Stimulated activated CD4-positive, alpha-beta T cell treated with anti-CD3 and anti-CD28 coated beads, Interleukin-12 subunit alpha, Interleukin-12 subunit beta, amount 100 ng/mL, for 24 hours (primary cell): ENCODE data around the gene DAB1.

Experiments used
- DNase-seq, 2 experiments: peaks; one replicate each; pipeline ENCODE4 v3.0.0-alpha.2; 2020; ENCODE audit warnings: low read depth in 2 of 2

DAB1 gene

DNA sequence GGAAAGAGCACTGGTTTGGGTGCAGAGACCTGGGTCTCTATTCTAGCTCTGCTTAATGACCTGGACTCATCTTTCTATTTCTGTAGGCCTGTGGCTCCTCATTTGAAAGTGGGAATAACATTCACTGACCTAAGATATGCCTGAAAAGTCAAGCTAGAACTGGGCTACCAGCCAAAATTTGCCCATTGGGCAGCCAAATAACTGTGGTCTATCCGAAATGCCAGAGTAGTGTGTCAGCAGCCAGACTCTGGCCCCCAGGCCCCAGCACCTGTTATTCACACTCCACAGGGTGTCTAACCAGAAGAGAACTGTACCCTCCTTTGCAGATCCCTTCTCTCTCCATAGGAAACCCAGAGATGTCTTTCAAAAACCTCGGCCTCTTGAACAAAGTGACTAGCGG, 12.6 kb downstream of the DAB1 start:
- no peak for DNase-seq

DNA sequence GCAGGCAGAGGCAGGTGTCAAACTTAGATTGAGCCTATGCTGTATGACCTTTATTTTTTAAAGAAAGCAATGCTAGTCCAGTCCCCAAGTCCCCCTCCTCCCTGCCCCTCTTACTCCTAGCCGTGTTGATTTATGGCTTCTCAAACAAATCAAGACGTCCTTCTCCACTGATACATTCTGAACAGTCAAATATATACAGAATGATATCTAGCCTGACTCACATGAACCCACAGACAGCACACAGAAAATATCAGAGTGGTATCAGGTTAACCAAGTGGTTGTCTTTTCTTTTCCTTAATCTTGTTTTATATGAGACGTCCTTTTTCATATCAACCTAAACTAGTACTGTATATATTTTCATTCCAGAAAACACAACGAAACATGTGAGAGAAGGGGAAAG, 13.4 kb downstream of the DAB1 start:
- DNase-seq: no peak

DNA sequence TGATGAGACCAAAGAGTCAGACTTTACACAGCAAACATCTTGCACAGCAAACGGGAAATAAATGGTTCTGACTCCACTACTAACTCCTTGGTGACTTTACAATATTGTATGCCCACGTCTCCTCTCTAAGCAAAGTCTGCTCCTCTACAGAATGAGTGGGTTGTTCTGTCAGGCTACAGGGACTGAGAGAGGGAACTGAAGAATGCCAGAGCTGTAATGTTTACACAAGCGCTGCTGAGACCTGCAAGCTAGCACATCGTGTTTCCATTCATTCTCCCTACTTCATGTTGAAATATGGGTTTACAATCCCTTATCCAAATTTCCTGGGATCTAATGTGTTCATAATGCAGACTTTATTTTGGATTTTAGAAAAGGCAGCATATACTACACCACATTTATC, 15.9 kb downstream of the DAB1 start:
- no peak for DNase-seq

DNA sequence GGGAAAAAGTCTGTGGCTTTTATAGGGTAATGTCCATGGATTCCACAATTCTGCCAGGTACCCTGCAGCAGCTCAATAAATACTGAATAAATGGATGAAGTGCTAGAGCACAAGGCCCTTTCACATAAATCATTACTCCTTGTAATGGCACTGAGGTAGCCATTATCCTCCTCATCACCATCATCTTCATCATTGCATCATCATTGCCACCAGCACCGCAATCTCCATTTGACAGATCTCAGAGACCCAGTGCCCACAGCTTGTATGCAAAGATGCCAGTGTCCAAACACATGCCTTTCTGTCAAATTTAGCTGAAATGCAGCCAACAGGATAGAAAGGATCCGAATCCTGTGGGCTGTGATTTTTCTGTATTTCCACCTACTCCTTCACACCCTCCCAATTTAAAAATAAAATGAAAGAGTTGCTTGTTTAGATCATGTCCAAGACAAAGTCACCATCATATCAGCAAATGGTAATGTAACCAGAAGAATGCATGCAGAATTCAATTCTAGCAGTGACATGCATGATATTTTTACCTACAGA, 17.4 kb downstream of the DAB1 start:
- no peak for DNase-seq

DNA sequence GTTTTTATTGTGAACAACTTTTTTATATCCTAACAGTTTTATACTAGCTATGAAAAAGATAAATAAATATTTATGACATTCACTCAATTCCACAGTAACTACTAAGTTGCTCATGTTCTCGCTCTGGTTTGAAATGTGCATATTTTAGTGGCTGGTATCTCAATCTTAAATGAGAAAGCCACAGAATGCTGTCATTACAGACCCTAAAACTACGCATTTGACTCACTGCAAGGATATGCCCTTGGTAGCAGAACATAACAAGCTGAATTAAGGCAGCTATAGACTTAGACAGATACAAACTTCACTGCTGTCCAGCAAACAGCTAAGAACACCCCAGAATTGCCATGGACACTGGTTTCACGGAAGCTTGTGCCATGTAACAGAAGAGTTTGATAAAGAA, 19.0 kb downstream of the DAB1 start:
- no peak for DNase-seq

DNA sequence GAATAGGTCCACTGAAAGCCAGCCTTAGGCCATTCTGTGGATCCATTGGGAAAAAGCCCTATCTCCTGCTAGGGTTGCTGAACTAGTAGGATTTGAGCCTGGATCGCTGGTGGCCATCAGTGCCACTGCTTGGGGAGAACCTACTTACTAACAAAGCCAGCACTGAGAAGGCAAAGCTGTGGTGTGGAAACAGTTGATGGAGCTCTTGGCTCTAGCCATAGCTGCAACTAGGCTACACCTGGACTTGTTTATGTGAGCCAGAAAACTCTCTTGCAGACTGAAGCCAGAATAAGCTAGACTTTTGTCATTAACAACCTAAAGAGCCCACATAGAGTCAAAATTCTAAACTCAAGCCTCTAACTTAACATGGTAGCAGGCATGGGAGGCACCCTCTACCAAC, 20.7 kb downstream of the DAB1 start:
- no peak for DNase-seq

DNA sequence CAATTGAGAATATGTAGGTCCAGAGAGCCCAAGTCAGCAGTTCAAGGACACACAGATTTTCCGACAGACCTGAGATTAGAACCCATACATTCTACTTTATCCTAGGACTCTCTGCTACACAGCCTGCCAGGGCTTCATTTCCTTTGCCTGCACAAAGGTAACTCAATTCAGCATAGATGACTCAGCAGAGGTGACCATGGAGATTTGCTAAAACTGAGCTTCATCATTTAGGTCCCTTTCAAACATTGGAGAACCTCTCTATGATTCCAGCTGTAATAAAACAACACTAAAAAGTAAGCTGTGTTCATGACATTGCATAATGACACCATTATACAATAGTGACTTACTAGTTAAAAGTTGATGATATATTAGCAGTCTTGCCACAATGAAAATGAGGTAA, 22.2 kb downstream of the DAB1 start:
- no peak for DNase-seq

DNA sequence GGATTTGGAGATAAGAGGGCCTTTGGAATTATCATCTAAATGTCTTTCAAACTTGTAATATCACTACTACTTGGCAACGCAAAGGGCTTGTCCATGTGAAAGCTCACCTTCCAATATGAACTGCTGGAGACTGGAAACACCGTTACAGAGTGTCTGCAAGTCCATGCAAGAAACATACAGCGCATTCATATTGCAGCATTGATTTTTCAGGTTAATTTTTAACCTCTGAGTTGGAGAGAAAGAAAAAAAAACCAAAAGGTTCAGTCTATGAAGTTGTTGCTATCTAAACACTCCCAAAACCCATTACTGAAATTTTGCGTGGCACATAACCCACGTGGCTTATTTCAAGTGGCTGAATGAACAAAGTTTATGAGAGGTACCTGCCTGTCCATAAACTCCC, 23.8 kb downstream of the DAB1 start:
- DNase-seq: no peak

DNA sequence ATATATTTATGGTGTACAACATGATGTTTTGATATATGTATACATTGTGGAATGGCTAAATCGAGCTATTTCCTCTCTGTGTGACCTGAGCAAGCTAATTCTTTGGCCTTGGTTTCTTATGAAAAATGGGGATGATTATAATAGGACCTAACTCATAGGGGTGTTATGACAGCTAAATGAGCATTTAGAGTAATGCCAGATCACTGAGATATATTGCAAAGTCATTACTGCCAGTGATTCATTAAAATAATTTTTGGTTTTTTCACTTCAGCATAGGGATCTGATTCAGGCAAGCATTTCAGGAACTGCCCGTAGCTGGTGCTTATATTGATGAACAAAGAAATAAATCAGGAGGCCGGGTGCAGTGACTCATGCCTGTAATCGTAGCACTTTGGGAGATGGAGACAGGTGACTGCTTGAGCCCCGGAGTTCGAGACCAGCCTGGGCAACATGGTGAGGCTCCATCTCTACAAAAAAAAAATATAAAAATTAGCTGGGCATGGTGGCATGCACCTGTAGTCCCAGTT, 30.7 kb downstream of the DAB1 start:
- no peak for DNase-seq

DNA sequence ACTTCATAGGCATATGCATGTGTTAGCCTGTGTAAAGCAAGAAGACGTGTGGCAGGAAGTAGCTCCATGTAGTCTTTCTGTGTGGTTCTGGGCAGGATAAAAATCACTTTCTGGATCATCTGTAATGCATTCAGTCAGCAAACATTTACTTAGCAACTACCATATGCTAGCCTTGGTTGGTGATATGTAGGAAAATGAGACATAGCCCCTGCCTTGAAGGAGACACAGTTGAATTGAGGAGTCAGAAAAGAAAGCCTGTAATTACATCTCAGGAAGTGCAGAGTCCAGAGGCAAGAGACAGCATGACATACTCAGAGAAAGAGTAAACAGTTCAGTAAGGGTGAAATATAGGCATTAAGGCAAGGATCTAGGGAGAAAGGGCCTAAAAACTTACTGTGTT, 38.5 kb downstream of the DAB1 start:
- no peak for DNase-seq

DNA sequence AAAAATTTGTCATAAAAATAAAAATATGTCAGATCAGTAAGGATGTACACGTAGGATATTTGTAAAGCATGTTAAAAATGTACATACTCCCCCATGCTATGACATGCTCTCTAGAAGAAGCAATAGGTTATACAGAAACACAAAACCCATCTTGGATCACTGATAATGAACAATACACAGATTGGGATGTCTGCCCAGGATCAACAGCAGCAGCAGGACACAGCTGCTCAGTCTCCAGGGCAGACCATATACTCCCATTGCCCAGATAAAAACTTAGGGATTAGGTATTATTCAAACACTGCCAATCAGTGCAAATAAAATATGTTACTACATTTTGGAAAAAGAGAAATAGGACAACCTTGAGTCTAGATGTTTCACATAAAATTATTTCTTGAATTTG, 39.0 kb downstream of the DAB1 start:
- no peak for DNase-seq

DNA sequence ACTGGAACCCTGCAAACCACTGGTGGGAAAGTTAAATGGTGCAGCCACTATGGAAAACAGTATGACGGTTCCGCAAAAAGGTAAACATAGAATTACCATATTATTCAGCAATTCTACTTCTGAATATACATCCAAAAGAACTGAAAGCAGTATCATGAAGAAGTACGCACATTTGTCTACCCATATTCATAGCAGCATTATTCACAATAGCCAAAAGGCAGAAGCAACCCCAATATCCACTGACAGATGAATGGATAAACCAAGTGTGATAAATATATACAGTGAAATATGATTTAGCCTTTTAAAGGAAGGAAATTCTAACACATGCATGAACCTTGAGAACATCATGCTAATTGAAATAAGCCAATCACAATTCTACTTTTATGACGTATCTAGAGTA, 39.6 kb downstream of the DAB1 start:
- DNase-seq: no peak

DNA sequence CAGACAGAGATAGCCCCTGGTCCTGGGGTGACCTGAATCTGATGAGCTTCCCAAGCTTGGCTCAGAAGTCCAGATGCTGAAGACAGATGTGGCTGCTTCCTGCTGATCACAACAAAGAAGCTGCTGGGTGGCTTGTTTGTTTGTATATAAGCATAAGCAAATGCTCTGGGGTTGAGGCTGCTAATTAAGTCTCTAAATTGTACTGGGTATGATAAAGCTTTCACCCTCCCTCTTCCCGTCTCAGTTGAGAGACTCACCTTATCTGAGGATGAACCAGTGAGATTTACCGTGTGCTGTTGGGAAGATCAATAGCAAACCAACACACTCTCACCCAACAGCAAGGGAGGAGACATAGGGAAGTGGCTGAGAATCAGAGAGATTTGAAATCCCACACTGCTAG, 42.0 kb downstream of the DAB1 start:
- DNase-seq: no peak

DNA sequence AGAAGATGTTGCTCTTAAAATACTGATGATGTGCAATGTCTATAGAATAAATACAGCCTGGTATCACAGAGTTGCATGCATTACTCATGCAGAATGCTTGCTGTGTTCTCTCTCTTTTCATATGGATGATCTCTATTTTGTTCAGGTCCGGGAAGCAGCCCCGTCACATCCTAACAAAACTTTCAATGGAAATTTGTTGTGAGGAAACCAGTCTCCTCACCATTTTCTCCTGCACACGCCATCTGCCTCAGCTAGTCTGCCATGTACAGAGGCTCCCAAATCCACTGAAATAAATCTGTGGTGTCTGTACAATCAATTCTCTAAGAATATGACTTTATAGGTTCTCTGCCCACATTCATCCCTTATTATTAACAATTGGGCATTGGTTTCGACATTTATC, 42.4 kb downstream of the DAB1 start:
- no peak for DNase-seq

DNA sequence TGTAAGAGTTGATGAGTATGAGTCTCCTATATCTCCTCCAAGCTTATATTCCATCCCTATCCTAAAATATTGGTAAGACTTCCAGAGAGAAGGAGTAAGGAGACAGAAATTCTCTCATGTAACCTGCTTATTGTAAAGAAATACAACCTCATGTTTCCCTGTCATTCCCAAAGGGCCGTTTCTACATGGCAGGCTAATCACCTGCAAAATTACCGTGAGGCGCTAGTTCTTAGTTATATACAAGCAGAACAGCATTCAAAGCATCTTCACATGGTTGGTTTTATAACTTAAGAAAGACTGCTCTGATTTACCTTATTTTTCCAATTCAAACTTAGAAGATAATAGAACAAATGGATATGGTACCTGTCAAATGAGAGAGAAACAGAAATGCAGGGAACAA, 42.9 kb downstream of the DAB1 start:
- no peak for DNase-seq

DNA sequence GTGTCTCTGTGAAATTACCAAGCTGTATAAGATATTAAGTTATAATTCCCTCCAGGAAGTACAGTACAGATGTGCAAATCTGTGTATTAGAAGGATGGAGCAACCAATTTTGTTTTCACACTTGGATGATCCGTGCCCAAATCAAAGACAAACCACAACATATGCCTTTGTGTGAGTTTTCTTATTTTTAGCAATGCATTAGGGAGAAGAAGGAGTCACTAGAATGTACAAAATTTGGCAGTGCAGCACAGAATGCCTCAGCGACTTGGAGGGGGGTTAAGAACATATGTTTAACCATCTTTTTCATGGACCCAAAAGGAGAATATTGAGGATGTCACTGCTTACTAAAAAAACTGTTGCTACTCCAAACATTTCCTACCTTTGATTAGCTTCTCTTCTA, 45.3 kb downstream of the DAB1 start:
- DNase-seq: no peak

DNA sequence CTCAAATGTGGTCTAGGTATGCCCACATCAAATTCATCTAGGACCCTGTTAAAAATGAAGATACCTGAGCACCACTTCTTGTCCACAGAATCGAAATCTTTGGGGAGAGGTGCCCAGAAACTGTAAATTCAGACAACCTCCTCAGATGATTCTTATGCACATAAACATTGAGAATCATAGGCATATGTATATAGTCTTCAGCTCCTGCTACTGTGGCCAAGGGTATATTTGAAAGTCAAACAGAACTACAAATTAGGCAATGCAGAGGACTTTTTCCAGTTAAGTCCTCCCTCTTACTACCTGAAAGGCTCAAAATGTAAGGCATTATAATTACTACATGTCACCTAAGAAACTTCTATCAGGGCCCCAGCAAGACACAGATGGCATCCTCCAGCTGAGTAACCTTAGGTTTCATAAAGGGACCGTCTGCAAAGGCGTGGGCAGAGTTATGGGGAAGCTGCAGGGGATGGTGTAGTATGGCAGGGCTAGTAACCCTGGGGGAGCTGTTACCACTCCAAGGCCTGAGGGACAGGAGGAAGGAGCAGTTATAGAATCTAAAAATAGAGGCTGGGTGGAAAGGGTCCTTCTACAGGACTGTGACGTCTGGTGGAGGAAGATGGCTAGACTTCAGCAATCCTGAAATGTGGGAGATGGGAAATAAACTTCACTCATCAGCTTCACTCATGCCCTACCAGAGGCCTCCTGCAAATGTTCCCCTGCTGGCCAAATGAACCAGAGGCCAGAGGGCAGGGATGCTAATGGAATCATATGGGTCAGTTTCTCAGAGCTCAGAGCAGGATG, 46.3 kb downstream of the DAB1 start:
- no peak for DNase-seq

DNA sequence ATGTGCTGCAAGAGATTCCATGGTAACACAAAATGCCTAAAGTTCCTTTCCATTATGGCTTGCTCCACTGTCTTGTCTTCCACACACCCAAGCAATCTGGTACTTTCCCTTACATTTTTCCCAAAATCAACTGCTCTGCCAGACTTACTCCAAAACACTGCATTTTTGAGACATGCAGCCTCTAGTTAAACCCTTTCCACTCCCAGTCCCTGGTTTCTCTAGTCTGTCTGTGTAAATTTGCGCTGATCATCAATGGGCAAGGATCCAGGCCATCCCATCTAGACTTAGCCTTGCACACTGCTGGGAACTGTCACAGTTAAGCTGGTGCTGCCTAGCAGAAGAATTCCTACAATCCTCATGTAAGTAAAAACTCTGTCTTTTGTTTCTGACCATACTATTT, 47.8 kb downstream of the DAB1 start:
- DNase-seq: no peak

DNA sequence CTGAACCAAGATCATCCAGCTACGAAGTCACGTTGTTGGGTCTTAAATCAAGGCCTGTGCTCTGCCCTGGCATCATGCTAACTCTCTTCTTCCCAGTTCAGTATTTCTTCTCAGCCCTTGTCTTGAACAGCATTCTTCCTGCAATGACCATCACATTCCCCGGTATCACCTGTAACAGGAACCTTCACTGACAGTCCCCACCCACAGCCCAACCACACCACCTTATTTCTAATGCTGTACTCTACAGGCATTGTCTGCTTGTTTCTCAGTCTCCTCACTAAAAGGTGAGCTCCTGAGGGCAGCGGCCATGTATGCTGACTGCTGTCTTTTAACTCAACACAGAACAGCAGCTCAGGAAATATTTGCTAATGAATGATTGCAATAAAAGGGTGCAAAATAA, 54.0 kb downstream of the DAB1 start:
- DNase-seq: no peak

DNA sequence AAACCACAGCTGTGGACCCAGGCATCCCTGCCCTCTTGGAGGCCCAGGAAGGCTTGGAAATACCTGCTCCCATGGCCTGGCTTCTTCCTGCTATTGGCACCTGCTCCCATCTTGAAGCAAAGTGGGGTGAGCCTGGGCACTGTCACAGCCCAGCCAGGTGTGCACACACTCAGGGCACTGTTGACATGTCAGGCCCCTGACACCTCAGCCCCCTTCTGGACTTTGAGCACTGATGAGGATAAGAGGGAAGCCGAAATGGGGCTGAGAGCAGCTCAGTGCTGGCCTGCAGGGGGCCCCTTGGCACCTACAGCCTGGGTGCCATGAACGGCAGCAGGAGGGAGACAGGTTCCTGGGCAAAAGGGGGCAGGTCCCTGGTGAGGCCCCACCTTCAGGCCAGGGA, 55.9 kb downstream of the DAB1 start:
- DNase-seq: no peak

DNA sequence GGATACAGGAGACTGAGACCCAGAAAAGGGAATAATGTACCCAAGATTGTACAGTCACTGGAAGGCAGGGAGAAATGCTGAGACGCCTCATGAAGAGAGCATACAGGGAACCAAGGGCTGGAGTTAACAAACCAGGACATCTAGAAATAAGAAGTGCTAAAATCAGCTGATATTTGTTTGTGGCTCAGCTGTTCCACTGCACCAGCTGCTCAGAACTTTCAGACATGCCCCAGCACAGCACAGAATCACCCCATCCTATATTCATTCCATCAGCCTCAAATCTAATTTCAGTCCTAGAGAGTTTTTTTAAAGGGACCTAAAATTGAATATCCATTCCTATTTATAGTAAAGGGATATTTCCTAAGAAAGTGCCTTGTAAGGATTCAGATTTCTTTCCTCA, 60.2 kb downstream of the DAB1 start:
- no peak for DNase-seq

DNA sequence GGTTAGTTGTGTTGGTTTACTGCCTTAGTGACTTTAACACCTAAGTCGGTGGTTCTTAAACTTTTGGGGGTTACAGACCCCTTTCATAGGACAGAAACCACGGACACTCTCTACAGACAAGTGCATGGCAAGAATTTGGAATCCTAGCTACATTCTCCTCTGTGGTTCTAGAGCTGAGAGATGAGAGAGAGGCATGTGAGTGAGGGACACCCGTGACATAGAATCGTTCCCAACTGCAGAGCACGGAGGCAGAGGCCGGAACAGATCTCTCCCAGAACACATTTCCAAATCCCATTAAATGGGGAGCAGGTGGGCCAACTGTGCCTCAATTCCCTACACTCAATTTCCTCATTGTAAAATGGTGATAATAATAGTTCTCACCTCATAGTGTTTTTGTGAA, 60.7 kb downstream of the DAB1 start:
- no peak for DNase-seq

DNA sequence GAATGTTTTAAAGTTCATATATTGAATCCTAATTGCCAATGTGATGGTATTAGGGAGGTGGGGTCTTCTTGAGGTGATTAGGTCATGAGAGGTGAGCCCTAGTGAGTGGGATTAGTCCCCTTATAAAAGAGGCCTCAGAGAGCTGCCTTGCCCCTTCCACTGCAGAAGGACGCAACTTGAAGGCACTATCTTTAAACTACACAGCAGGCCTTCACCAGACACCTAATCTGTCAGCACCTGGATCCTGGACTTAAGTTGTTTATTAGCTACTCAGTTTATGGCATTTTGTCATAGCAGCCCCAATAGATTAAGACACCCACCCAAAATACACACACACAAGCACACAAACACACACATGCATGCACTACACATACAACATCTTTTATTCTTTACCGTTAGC, 61.4 kb downstream of the DAB1 start:
- no peak for DNase-seq

DNA sequence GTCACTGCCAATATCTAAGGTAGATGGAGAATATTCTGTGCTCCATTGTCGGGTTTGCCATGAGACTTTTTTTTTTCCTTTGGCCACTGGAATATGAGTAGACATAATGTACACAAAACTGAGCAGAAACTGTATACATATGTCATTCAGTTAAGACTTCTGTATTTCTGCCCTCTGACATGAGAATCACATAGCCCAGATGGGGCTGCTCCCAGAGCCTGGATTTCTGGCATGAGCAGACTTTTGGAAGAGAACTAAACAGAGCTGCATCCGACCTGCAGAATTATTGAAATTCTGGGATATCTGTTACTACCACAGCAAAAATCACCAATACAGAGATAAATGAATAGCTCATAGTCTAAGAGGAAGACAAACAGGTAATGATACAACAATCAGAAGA, 62.3 kb downstream of the DAB1 start:
- no peak for DNase-seq
